Spleen (tissue), 7 donors: ENCODE measurements around the gene SNAI1.

Source experiments
- CTCF ChIP-seq, 11 experiments: fragments of 200-600 bp in 7 of 11; fragments of 450-650 bp in 4 of 11; sonication (generic) in 4 of 11; IDR thresholded peaks in 8 of 11; conservative IDR thresholded peaks in 3 of 11; 1 replicate in 7 of 11; 2 replicates in 4 of 11; pipeline versions ENCODE4 v1.4.0 to v1.8.0; 2016 to 2021; ENCODE audit warnings: antibody characterized with exemption in 11 of 11, inconsistent platforms in 4 of 11, mild to moderate bottlenecking in 1 of 11
- POLR2A ChIP-seq, 3 donors: fragments of 450-650 bp; IDR thresholded peaks; one replicate each; pipeline ENCODE4 v1.5.1; 2017; ENCODE audit warnings: antibody characterized with exemption in 3 of 3, mild to moderate bottlenecking in 1 of 3
- donor health status: DM: no; HTN: no; CAD: no; lungs with moderate emphysema.
- donor health status: DM: no; HTN: no; CAD: no.
- donor health status: DM: no; HTN: no; CAD: no.

GRCh38 chr20:49993301-49993751 lies 10.5 kb downstream of the SNAI1 start:
- TF ChIP-seq CTCF (IDR thresholded peaks at IDR 0.05 in 8 of 11, conservative IDR thresholded peaks at IDR 0.05 in 3 of 11) (no peak), POLR2A (IDR thresholded peaks at IDR 0.05) (no peak)
